NB4 (cell line): Measurements from ENCODE around the gene AUTS2.

Experiments
- DNase-seq: peaks from one replicate; pipeline ENCODE4 v3.0.0; 2010; ENCODE audit warnings: low read depth
- H3K4me3 ChIP-seq: one replicate; pipeline ENCODE4 v1.5.1; 2011; ENCODE audit warnings: mild to moderate bottlenecking, low read depth, low read length, moderate library complexity
- CTCF ChIP-seq: IDR thresholded peaks from one replicate; pipeline ENCODE4 v1.5.1; 2012; ENCODE audit warnings: low read depth, low read length
- MAX ChIP-seq: IDR thresholded peaks from 2 replicates; pipeline ENCODE4 v1.6.1; 2011; ENCODE audit warnings: low read depth, low read length
- MYC ChIP-seq: IDR thresholded peaks from 2 replicates; pipeline ENCODE4 v1.6.1; 2011; ENCODE audit warnings: low read depth, low read length
- POLR2A ChIP-seq: IDR thresholded peaks from 2 replicates; pipeline ENCODE4 v1.6.1; 2011; ENCODE audit warnings: mild to moderate bottlenecking; ENCODE audit not compliant: insufficient read length; ENCODE audit errors: extremely low read depth

The AUTS2 gene

GRCh38 chr7:70717553-70718329 lies 1119.5 kb downstream of the AUTS2 start:
- TF ChIP-seq MAX, result no peak
- no peak for TF ChIP-seq POLR2A
- TF ChIP-seq MYC, result no peak
- TF ChIP-seq CTCF, result no peak
- H3K4me3 ChIP-seq, result no peak overlapping the region
- no peak for DNase-seq

GRCh38 chr7:70719125-70719524 lies 1120.8 kb downstream of the AUTS2 start:
- TF ChIP-seq CTCF (no peak), MAX (no peak), POLR2A (no peak), MYC (no peak)
- no peak overlapping the region for H3K4me3 ChIP-seq
- no peak for DNase-seq

- TF ChIP-seq MYC (no peak), POLR2A (no peak), CTCF (no peak), MAX (no peak)
- H3K4me3 ChIP-seq, result no peak overlapping the region
- DNase-seq, result peak; percentile 25
Observed at GRCh38 chr7:70720191-70720873, 1122.1 kb downstream of the AUTS2 start.

GRCh38 chr7:70721500-70721899 lies 1123.2 kb downstream of the AUTS2 start:
- H3K4me3 ChIP-seq, result no peak overlapping the region
- TF ChIP-seq POLR2A, result no peak
- no peak for TF ChIP-seq MYC
- TF ChIP-seq MAX, result no peak
- TF ChIP-seq CTCF, result no peak
- DNase-seq, result no peak

GRCh38 chr7:70723339-70723738 lies 1125.1 kb downstream of the AUTS2 start:
- H3K4me3 ChIP-seq, result no peak overlapping the region
- DNase-seq, result no peak
- no peak for TF ChIP-seq MYC
- TF ChIP-seq CTCF, result no peak
- no peak for TF ChIP-seq POLR2A
- TF ChIP-seq MAX, result no peak

GRCh38 chr7:70725448-70725847 lies 1127.2 kb downstream of the AUTS2 start:
- TF ChIP-seq MAX (no peak), CTCF (no peak), POLR2A (no peak), MYC (no peak)
- H3K4me3 ChIP-seq, result no peak overlapping the region
- DNase-seq, result no peak
